Activated CD8-positive, alpha-beta T cell treated with anti-CD3 and anti-CD28 coated beads, Interleukin-2, amount 10 ng/mL, durations not matched to agents 7 days and 5 days (primary cell): Measurements from ENCODE around the gene FUT6. TPM values are rescaled to one million over a fixed set of nuclear protein-coding genes. Genes with fewer than 3 reads are reported as not detected.
"Not testable (repeated sequence)": the region's sequence is repeated elsewhere in the genome, so short reads cannot be mapped to it uniquely, and the experiment has no call there.

Experiments used
- ATAC-seq: fragments of 150-1000 bp; cut with Tn5 transposase; one replicate; pipeline ENCODE4 v1.10.0; 2021; ENCODE audit warnings: moderate library complexity
- CTCF ChIA-PET: fragments of 350-600 bp; sonication (Branson Sonifier 250); formaldehyde crosslinking; loops from one replicate; lab custom pipeline; 2021; ENCODE audit warnings: antibody characterized with exemption; lab: Charles Lee
- POLR2A ChIA-PET: fragments of 350-600 bp; sonication (Branson Sonifier 250); formaldehyde crosslinking; loops from one replicate; lab custom pipeline; 2021; ENCODE audit warnings: antibody characterized with exemption; lab: Charles Lee
- DNase-seq: peaks from one replicate; pipeline ENCODE4 v3.0.0-alpha.2; 2020
- H3K27ac Mint-ChIP-seq: one replicate; pipeline ENCODE4 v1.8.0; 2021; ENCODE audit warnings: mild to moderate bottlenecking, mixed read lengths
- H3K27me3 Mint-ChIP-seq: one replicate; pipeline ENCODE4 v1.8.0; 2021; ENCODE audit warnings: low read depth, mixed read lengths
- H3K36me3 Mint-ChIP-seq: one replicate; pipeline ENCODE4 v1.8.0; 2021; ENCODE audit warnings: low read depth, mixed read lengths
- H3K4me1 Mint-ChIP-seq: one replicate; pipeline ENCODE4 v1.8.0; 2021; ENCODE audit warnings: low read depth, mixed read lengths
- H3K4me3 Mint-ChIP-seq: one replicate; pipeline ENCODE4 v1.8.0; 2021; ENCODE audit warnings: mild to moderate bottlenecking, mixed read lengths
- H3K9me3 Mint-ChIP-seq: one replicate; pipeline ENCODE4 v1.8.0; 2022; ENCODE audit warnings: mixed read lengths; ENCODE audit not compliant: insufficient read depth
- total RNA-seq, 2 experiments: library from RNA; stranded (reverse); gene quantifications; one replicate each; pipeline ENCODE4 v1.2.3, GENCODE V29; 2021

Gene FUT6
- total RNA-seq: under 1 TPM; 0.16 to 0.18 TPM

GRCh38 chr19:5839065-5840017, at the start of gene FUT6:
Gene FUT6, minus strand, starts transcription at chr19:5839702. Its CDS starts 7,135 bp downstream, at chr19:5832567.
- Mint-ChIP-seq H3K27me3 (no peaks in the 10 kb centered on the region), H3K9me3 (no peaks in the 10 kb centered on the region), H3K36me3 (no peaks in the 10 kb centered on the region), H3K27ac (no peak within 1 kb of the TSS), H3K4me3 (no peak within 1 kb of the TSS), H3K4me1 (peaks cover 18% of the 10 kb centered on the region)
- no peak for ATAC-seq
- ChIA-PET POLR2A (interaction anchor here (0.6 to 1.4 kb wide), 3 partner anchors 11 to 42 kb away, joined by 3 to 9 read pairs (median 3); no protein-coding TSS in a partner anchor), CTCF (interaction anchor here (1.6 to 1.7 kb wide), 2 partner anchors 11 to 35 kb away, joined by 5 to 6 read pairs; partner anchors contain the start of gene NRTN)
- no peak for DNase-seq

- H3K9me3 Mint-ChIP-seq, ATAC-seq, H3K4me1 Mint-ChIP-seq, H3K4me3 Mint-ChIP-seq, H3K27ac Mint-ChIP-seq, H3K27me3 Mint-ChIP-seq, DNase-seq, H3K36me3 Mint-ChIP-seq: not testable (repeated sequence)
- POLR2A ChIA-PET: interaction anchor here (1.0 to 1.4 kb wide), 2 partner anchors 55 to 80 kb away, joined by 3 to 8 read pairs; no protein-coding TSS in a partner anchor
- CTCF ChIA-PET: interaction anchor here (1.0 kb wide), 1 partner anchor 80 kb away, joined by 3 read pairs; no protein-coding TSS in a partner anchor
Observed at GRCh38 chr19:5884065-5884811, 44.7 kb upstream of the FUT6 start.

- ATAC-seq, H3K27me3 Mint-ChIP-seq, H3K27ac Mint-ChIP-seq, DNase-seq, H3K4me3 Mint-ChIP-seq, H3K9me3 Mint-ChIP-seq, H3K36me3 Mint-ChIP-seq, H3K4me1 Mint-ChIP-seq: not testable (repeated sequence)
- CTCF ChIA-PET: interaction anchor here (1.0 kb wide), 1 partner anchor 79 kb away, joined by 3 read pairs; no protein-coding TSS in a partner anchor
- POLR2A ChIA-PET: interaction anchor here (1.0 to 1.4 kb wide), 2 partner anchors 55 to 79 kb away, joined by 3 to 8 read pairs; no protein-coding TSS in a partner anchor
Observed at GRCh38 chr19:5883157-5883873, 43.8 kb upstream of the FUT6 start.

- peaks cover 5% of the 10 kb centered on the region for H3K27me3 Mint-ChIP-seq
- ATAC-seq: no peak
- no peaks in the 10 kb centered on the region for H3K4me1 Mint-ChIP-seq
- H3K36me3 Mint-ChIP-seq: no peaks in the 10 kb centered on the region
- no peak for DNase-seq
- no peak overlapping the region for H3K4me3 Mint-ChIP-seq
- ChIA-PET POLR2A (no interaction called here), CTCF (no interaction called here)
- no peak overlapping the region for H3K27ac Mint-ChIP-seq
- H3K9me3 Mint-ChIP-seq: no peaks in the 10 kb centered on the region
Observed at GRCh38 chr19:5882421-5882968, 43.0 kb upstream of the FUT6 start.

- Mint-ChIP-seq H3K27me3 (peaks cover 5% of the 10 kb centered on the region), H3K9me3 (no peaks in the 10 kb centered on the region), H3K4me1 (no peaks in the 10 kb centered on the region), H3K36me3 (no peaks in the 10 kb centered on the region), H3K4me3 (no peak overlapping the region), H3K27ac (no peak overlapping the region)
- no peak for ATAC-seq
- POLR2A ChIA-PET: no interaction called here
- CTCF ChIA-PET: no interaction called here
- no peak for DNase-seq
Observed at GRCh38 chr19:5881543-5882299, 42.2 kb upstream of the FUT6 start.

GRCh38 chr19:5880604-5881078, 41.1 kb upstream of the FUT6 start:
- H3K9me3 Mint-ChIP-seq: no peaks in the 10 kb centered on the region
- POLR2A ChIA-PET: no interaction called here
- CTCF ChIA-PET: no interaction called here

GRCh38 chr19:5880196-5880595, 40.7 kb upstream of the FUT6 start:
- peaks cover 1% of the 10 kb centered on the region for H3K4me1 Mint-ChIP-seq
- POLR2A ChIA-PET: no interaction called here
- CTCF ChIA-PET: no interaction called here
- H3K9me3 Mint-ChIP-seq: no peaks in the 10 kb centered on the region
- no peak for DNase-seq
- peaks cover 5% of the 10 kb centered on the region for H3K27me3 Mint-ChIP-seq
- H3K27ac Mint-ChIP-seq: no peak overlapping the region
- no peak for ATAC-seq
- no peak overlapping the region for H3K4me3 Mint-ChIP-seq
- no peaks in the 10 kb centered on the region for H3K36me3 Mint-ChIP-seq

More at GRCh38 chr19:5880604-5881078, 41.1 kb upstream of the FUT6 start:
- H3K4me3 Mint-ChIP-seq: no peak overlapping the region
- no peaks in the 10 kb centered on the region for H3K36me3 Mint-ChIP-seq
- H3K4me1 Mint-ChIP-seq: no peaks in the 10 kb centered on the region
- ATAC-seq (no peak), DNase-seq (no peak)
- peaks cover 5% of the 10 kb centered on the region for H3K27me3 Mint-ChIP-seq
- no peak overlapping the region for H3K27ac Mint-ChIP-seq

GRCh38 chr19:5877882-5878281, 38.4 kb upstream of the FUT6 start:
- POLR2A ChIA-PET: no interaction called here
- H3K36me3 Mint-ChIP-seq: no peaks in the 10 kb centered on the region
- DNase-seq: no peak
- H3K9me3 Mint-ChIP-seq: no peaks in the 10 kb centered on the region
- H3K4me3 Mint-ChIP-seq: no peak overlapping the region
- CTCF ChIA-PET: no interaction called here
- peaks cover 5% of the 10 kb centered on the region for H3K27me3 Mint-ChIP-seq
- H3K4me1 Mint-ChIP-seq: peaks cover 3% of the 10 kb centered on the region
- ATAC-seq: no peak
- H3K27ac Mint-ChIP-seq: no peak overlapping the region

- no peak for ATAC-seq
- no peaks in the 10 kb centered on the region for H3K9me3 Mint-ChIP-seq
- no peak overlapping the region for H3K4me3 Mint-ChIP-seq
- H3K27ac Mint-ChIP-seq: no peak overlapping the region
- ChIA-PET POLR2A (no interaction called here), CTCF (no interaction called here)
- H3K4me1 Mint-ChIP-seq: peaks cover 3% of the 10 kb centered on the region
- no peaks in the 10 kb centered on the region for H3K36me3 Mint-ChIP-seq
- peaks cover 3% of the 10 kb centered on the region for H3K27me3 Mint-ChIP-seq
- no peak for DNase-seq
Observed at GRCh38 chr19:5877427-5877826, 37.9 kb upstream of the FUT6 start.

- H3K4me1 Mint-ChIP-seq, H3K36me3 Mint-ChIP-seq, CTCF ChIA-PET, H3K27ac Mint-ChIP-seq, ATAC-seq, H3K27me3 Mint-ChIP-seq, H3K4me3 Mint-ChIP-seq, H3K9me3 Mint-ChIP-seq, DNase-seq: not testable (repeated sequence)
- POLR2A ChIA-PET: interaction anchor here (0.6 kb wide), 1 partner anchor 898 kb away, joined by 4 read pairs; no protein-coding TSS in a partner anchor
Observed at GRCh38 chr19:5874496-5874895, 35.0 kb upstream of the FUT6 start.
